Breast epithelium (tissue), 3 donors: Measurements from ENCODE around the gene LPP.

Source experiments
- POLR2A ChIP-seq: fragments of 450-650 bp; IDR thresholded peaks from one replicate; pipeline ENCODE4 v1.6.1; 2016; ENCODE audit warnings: antibody characterized with exemption, mild to moderate bottlenecking, moderate library complexity
- TF ChIP-seq, protein P1 (sequence below), 3 donors: fragments of 450-650 bp; IDR thresholded peaks; one replicate each; pipeline ENCODE4 v1.5.1; 2016 to 2017; ENCODE audit warnings: antibody characterized with exemption in 3 of 3, mild to moderate bottlenecking in 3 of 3, moderate library complexity in 3 of 3

DNA sequence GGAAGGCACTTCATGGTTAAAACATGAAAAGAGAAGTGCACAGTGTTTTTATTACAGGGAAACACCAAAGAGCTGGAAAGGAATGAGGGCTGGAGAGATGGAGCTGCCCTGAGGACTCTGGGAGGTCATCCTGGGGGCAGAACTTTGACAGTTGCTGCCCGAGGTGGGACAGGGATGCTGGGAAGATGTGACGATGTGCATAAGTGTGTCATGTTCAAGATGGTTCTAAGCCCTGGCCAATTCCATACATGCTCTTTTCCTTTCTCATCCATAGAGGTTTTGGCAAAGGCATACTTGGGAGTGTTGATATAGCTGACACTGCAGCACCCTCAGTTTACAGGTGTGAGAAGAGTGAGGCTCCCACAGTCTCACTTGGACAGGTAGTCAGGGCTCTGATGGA, 23.8 kb downstream of the LPP start:
- TF ChIP-seq, protein P1, sequence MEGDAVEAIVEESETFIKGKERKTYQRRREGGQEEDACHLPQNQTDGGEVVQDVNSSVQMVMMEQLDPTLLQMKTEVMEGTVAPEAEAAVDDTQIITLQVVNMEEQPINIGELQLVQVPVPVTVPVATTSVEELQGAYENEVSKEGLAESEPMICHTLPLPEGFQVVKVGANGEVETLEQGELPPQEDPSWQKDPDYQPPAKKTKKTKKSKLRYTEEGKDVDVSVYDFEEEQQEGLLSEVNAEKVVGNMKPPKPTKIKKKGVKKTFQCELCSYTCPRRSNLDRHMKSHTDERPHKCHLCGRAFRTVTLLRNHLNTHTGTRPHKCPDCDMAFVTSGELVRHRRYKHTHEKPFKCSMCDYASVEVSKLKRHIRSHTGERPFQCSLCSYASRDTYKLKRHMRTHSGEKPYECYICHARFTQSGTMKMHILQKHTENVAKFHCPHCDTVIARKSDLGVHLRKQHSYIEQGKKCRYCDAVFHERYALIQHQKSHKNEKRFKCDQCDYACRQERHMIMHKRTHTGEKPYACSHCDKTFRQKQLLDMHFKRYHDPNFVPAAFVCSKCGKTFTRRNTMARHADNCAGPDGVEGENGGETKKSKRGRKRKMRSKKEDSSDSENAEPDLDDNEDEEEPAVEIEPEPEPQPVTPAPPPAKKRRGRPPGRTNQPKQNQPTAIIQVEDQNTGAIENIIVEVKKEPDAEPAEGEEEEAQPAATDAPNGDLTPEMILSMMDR (IDR thresholded peaks at IDR 0.05), result no peak
- no peak for TF ChIP-seq POLR2A
